Measurements from ENCODE around the gene RHOJ. TPM values are rescaled to one million over a fixed set of nuclear protein-coding genes. Genes with fewer than 3 reads are reported as not detected.
"Not testable (repeated sequence)": the region's sequence is repeated elsewhere in the genome, so short reads cannot be mapped to it uniquely, and the experiment has no call there.

Gene RHOJ
- total RNA-seq, 1 experiment from 2014 or later: not detected

- H3K4me3 ChIP-seq (ENCODE audit: insufficient read depth, low read depth, low read length): no peak overlapping the region
- H3K27me3 ChIP-seq (ENCODE audit: control insufficient read depth, insufficient read depth, low read length): no peaks in the 10 kb centered on the region
- no peaks in the 10 kb centered on the region for H3K36me3 ChIP-seq (replicated peaks; ENCODE audit: control insufficient read depth, insufficient read depth, low read length)
- no peak for DNase-seq
Observed at GRCh38 chr14:63288853-63289252, 84.6 kb downstream of the RHOJ start.

- Histone ChIP-seq H3K27me3 (ENCODE audit: control insufficient read depth, insufficient read depth, low read length) (no peaks in the 10 kb centered on the region), H3K36me3 (replicated peaks; ENCODE audit: control insufficient read depth, insufficient read depth, low read length) (no peaks in the 10 kb centered on the region), H3K4me3 (ENCODE audit: insufficient read depth, low read depth, low read length) (no peak overlapping the region)
- no peak for DNase-seq
Observed at GRCh38 chr14:63290741-63291430, 86.6 kb downstream of the RHOJ start.

- no peak overlapping the region for H3K4me3 ChIP-seq (ENCODE audit: insufficient read depth, low read depth, low read length)
- DNase-seq: no peak
- H3K27me3 ChIP-seq (ENCODE audit: control insufficient read depth, insufficient read depth, low read length): no peaks in the 10 kb centered on the region
- no peaks in the 10 kb centered on the region for H3K36me3 ChIP-seq (replicated peaks; ENCODE audit: control insufficient read depth, insufficient read depth, low read length)
Observed at GRCh38 chr14:63292805-63293204, 88.6 kb downstream of the RHOJ start.

DNA sequence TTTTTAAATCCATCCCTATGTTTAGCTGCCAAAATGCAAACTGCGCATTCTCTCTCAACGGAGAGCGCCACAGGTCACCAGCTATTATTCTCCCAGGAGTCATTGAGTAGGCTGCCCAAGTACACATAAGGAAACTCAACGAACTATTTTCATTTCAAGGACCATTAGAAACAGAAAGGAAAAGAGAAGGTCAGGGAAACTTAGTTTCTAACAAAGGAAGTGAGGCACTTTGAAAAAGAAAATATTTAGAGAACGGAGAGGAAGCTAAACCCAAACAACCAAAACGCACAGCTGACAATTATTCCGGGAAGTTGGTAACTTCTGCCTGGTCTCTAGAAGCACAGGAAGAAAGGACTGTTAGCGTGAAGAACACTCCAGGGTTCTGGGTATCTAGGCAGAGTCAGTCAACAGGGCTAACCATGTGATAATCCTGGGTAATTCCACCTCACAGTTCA, 91.0 kb downstream of the RHOJ start:
- no peak for DNase-seq
- Histone ChIP-seq H3K36me3 (replicated peaks; ENCODE audit: control insufficient read depth, insufficient read depth, low read length) (no peaks in the 10 kb centered on the region), H3K27me3 (ENCODE audit: control insufficient read depth, insufficient read depth, low read length) (no peaks in the 10 kb centered on the region), H3K4me3 (ENCODE audit: insufficient read depth, low read depth, low read length) (no peak overlapping the region)

GRCh38 chr14:63296060-63296563, 91.9 kb downstream of the RHOJ start:
- Histone ChIP-seq H3K36me3 (replicated peaks; ENCODE audit: control insufficient read depth, insufficient read depth, low read length) (no peaks in the 10 kb centered on the region), H3K4me3 (ENCODE audit: insufficient read depth, low read depth, low read length) (no peak overlapping the region), H3K27me3 (ENCODE audit: control insufficient read depth, insufficient read depth, low read length) (no peaks in the 10 kb centered on the region)
- DNase-seq: no peak

GRCh38 chr14:63297372-63298063, 93.3 kb downstream of the RHOJ start:
- Histone ChIP-seq H3K27me3 (ENCODE audit: control insufficient read depth, insufficient read depth, low read length) (no peaks in the 10 kb centered on the region), H3K36me3 (replicated peaks; ENCODE audit: control insufficient read depth, insufficient read depth, low read length) (no peaks in the 10 kb centered on the region), H3K4me3 (ENCODE audit: insufficient read depth, low read depth, low read length) (no peak overlapping the region)
- no peak for DNase-seq

GRCh38 chr14:63299351-63300110, 95.3 kb downstream of the RHOJ start:
- Histone ChIP-seq H3K4me3 (ENCODE audit: insufficient read depth, low read depth, low read length) (no peak overlapping the region), H3K27me3 (ENCODE audit: control insufficient read depth, insufficient read depth, low read length) (no peaks in the 10 kb centered on the region), H3K36me3 (replicated peaks; ENCODE audit: control insufficient read depth, insufficient read depth, low read length) (no peaks in the 10 kb centered on the region)
- no peak for DNase-seq

DNA sequence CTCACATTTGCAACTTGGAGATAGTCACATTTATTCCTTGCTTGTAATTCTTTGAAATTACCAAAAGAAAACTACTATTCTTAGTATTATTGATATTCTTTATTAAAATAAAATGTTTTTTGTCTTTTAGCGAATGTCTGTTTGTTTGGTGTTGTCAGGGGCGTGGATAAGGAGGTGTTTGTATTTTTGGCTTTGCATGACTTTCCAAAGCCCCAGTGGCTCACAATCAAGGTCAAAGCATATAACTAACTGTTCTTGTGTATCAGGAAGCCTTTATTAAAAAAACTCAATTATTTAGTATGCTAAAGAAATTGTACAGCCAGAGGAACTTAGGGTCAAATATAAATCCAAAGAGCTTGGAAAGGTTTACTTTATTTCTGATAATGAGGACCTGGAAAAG, 96.6 kb downstream of the RHOJ start:
- DNase-seq: no peak
- Histone ChIP-seq H3K36me3 (replicated peaks; ENCODE audit: control insufficient read depth, insufficient read depth, low read length) (no peaks in the 10 kb centered on the region), H3K4me3 (ENCODE audit: insufficient read depth, low read depth, low read length) (no peak overlapping the region), H3K27me3 (ENCODE audit: control insufficient read depth, insufficient read depth, low read length) (no peaks in the 10 kb centered on the region)

DNA sequence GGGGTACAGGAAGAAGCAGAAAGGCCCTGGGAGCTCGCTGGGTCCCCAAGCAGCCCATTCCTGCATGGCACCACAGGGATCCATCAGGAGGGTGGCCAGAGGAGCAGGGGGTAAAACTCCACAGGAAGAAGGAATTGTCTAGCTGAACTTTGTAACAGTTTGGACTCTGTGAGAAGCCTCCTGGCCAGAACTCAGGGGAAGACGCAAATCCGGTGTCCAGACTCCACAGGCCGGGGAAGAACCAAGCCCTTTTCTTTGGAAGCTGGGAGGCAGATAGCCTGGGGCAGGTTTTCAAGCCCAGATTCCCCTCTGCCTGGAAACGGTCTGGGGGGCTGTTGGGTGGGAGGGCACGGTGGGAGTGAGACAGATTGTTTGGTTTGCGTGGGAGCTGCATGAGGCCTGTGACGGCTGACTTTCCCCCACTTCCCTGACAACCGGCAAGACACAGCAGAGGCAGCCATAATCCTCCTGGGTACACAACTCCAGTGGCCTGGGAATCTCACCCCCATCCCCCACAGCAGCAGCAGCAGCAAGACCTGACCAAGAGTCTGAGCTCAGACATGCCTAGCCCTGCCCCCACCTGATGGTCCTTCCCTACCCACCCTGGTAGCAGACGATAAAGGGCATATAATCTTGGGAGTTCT, 97.8 kb downstream of the RHOJ start:
- Histone ChIP-seq H3K4me3 (ENCODE audit: insufficient read depth, low read depth, low read length) (no peak overlapping the region), H3K36me3 (replicated peaks; ENCODE audit: control insufficient read depth, insufficient read depth, low read length) (no peaks in the 10 kb centered on the region)

GRCh38 chr14:63304429-63304828, 100.2 kb downstream of the RHOJ start:
- H3K27me3 ChIP-seq (ENCODE audit: control insufficient read depth, insufficient read depth, low read length); H3K4me3 ChIP-seq (ENCODE audit: insufficient read depth, low read depth, low read length); H3K36me3 ChIP-seq (replicated peaks; ENCODE audit: control insufficient read depth, insufficient read depth, low read length): not testable (repeated sequence)

More for the DNA sequence above, 97.8 kb downstream of the RHOJ start:
- H3K27me3 ChIP-seq (ENCODE audit: control insufficient read depth, insufficient read depth, low read length): no peaks in the 10 kb centered on the region
- no peak for DNase-seq

DNA sequence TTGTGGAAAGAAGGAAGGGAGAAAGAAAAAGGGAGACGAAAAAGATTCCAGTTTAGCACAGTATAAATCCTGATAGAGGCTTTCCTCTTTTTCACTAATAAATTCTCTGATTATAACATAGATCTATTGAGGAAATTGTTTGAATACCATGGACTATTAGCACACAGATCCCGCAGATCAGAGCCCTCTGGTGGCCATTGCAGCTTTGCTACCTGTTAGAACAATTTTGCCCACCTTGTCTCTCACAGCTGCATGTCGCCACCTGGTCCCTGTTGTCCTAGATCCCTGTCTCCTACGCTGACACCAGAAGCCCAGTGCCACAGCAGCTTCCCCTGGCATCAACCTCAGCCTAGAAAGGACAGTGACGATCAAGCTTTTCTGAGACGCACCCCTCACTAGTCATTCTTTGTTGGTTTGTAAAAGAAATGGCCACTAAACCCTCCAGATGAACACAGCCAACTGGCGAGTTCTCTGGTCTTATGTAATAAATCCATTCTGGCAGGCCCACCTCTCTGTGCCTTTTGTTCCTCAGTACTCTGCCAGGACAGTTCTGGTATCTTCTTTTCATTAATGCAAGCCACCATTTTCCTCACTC, 104.6 kb downstream of the RHOJ start:
- Histone ChIP-seq H3K4me3 (ENCODE audit: insufficient read depth, low read depth, low read length) (no peak overlapping the region), H3K36me3 (replicated peaks; ENCODE audit: control insufficient read depth, insufficient read depth, low read length) (no peaks in the 10 kb centered on the region), H3K27me3 (ENCODE audit: control insufficient read depth, insufficient read depth, low read length) (no peaks in the 10 kb centered on the region)
- DNase-seq: peak; percentile 55

More at GRCh38 chr14:63304429-63304828, 100.2 kb downstream of the RHOJ start:
- not testable (repeated sequence) for DNase-seq

GRCh38 chr14:63318835-63319234, 114.6 kb downstream of the RHOJ start, which contains the start of gene GPHB5:
Gene GPHB5, minus strand, starts transcription at chr14:63318935. Its CDS starts 1,086 bp downstream, at chr14:63317849.
- DNase-seq: no peak
- H3K27me3 ChIP-seq (ENCODE audit: control insufficient read depth, insufficient read depth, low read length): no peaks in the 10 kb centered on the region
- H3K36me3 ChIP-seq (replicated peaks; ENCODE audit: control insufficient read depth, insufficient read depth, low read length): no peaks in the 10 kb centered on the region
- H3K4me3 ChIP-seq (ENCODE audit: insufficient read depth, low read depth, low read length): no peak within 1 kb of the TSS

GRCh38 chr14:63322472-63322871, 118.2 kb downstream of the RHOJ start:
- Histone ChIP-seq H3K36me3 (replicated peaks; ENCODE audit: control insufficient read depth, insufficient read depth, low read length) (no peaks in the 10 kb centered on the region), H3K4me3 (ENCODE audit: insufficient read depth, low read depth, low read length) (no peak overlapping the region), H3K27me3 (ENCODE audit: control insufficient read depth, insufficient read depth, low read length) (no peaks in the 10 kb centered on the region)
- DNase-seq: no peak
